ENCODE measurements around the gene FAM200A.

- TF ChIP-seq CTCF (IDR thresholded peaks at IDR 0.05 in 4 of 5, conservative IDR thresholded peaks at IDR 0.05 in 1 of 5) (no peak), POLR2A (IDR thresholded peaks at IDR 0.05) (no peak)
Measured at GRCh38 chr7:99500637-99501009, 51.3 kb downstream of the FAM200A start.
